Erythroblast (primary cell): ENCODE results near the gene GAB1.

Source experiments
- GATA1 ChIP-seq: IDR thresholded peaks from 2 replicates; pipeline ENCODE4 v1.6.1; 2011; ENCODE audit warnings: low read depth, mild to moderate bottlenecking, control low read depth, low read length, moderate library complexity
- POLR2A ChIP-seq: IDR thresholded peaks from 2 replicates; pipeline ENCODE4 v1.6.1; 2011; ENCODE audit warnings: mild to moderate bottlenecking, low read length

GRCh38 chr4:143498021-143498420 lies 161.3 kb downstream of the GAB1 start:
- no peak for TF ChIP-seq POLR2A
- no peak for TF ChIP-seq GATA1
